GM18502 (cell line): Measurements from ENCODE around the gene EVA1B.

Experiments
- ATAC-seq: cut with Tn5 transposase; IDR thresholded peaks from one replicate; pipeline ENCODE4 v1.9.1; 2021; ENCODE audit warnings: mild to moderate bottlenecking; ENCODE audit not compliant: unreplicated experiment, poor library complexity

The EVA1B gene

DNA sequence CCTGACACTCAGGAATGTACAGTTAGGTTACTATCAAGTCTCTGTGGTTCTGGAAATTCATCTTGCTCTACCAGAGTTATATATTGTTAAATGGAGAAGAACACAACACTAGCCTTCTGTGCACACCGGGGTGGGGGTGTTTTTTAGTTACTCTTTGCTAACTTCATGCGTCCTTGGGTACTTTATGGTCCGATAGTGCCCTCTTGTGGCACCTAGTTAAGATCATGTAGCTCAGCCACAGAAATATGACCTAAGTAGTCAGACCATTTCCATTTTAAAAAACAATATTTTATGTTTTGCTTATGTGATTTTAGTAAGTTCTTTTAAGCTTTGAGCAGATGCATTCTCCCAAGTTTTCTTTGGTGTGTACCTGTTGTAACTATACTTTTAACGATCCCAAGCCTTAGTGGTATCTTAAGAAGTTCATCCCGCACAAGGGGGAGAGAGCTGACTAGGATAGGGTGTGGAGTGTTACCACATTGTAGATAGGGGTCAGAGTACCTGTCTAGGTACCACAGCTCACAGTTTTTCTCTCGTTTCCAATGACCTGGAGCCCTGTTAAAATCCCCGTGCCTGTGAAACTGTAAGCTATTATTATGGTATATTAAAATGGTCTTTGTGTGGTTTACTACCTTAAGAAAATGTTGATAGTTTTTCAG is 37.9 kb downstream of the EVA1B start:
- no peak for ATAC-seq

DNA sequence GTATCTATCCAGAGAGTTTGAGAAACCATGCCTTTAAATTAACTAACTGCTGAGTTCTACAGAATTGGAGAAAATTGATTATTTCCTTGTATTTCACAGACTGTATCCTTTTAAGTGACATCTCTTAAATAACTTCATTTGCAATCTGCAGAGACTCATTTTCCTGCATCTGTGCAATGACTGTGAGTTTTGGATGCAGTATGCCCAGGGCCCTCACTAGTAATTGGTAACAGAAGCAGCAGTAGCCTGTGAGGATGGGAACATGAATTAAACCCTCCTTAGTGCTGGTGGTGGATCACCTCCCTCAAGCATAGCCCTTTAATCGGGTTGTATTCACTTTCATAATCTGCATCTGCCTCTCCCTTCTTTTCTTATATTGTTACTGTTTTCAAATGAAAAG is 38.9 kb downstream of the EVA1B start:
- no peak for ATAC-seq

DNA sequence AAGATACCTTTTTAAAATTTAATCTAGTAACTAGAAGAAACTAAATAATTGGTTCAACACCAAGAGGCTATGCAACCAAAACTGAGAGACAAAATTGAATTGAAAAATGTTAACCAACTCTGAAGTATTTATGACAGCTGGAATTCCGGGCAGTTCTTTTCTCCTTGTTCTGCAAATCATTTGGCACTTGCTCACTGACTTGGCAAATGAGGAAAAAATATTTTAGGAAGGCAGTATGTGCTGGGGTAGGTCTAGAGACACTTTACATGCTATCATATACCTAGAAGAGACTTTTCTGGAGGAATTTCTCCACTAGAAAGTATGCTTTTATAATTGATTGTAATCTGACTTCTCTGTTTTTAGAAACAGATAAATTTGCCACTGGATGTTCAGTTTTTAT is 39.4 kb downstream of the EVA1B start:
- ATAC-seq: no peak

DNA sequence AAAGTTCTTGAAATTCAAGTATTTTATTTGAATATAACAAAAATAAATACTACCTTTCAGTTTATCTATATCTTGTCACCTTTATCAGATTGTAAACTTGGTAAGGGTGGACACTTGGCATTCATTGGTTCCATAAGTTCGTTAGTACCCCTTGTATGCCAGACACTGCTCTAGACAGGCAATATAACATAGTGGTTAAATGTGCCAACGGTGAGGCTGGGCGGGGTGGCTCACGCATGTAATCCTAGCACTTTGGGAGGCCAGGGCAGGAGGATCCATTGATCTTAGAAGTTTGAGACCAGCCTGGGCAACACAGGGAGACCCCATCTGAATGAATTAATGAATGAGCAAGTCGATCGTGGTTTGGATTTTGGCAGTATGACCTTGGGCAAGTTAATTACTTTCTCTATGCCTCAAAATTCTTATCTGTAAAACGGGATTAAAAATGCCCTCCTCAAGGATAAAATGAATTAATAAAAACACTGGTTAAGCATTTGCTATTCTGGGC is 43.6 kb downstream of the EVA1B start:
- ATAC-seq: no peak

DNA sequence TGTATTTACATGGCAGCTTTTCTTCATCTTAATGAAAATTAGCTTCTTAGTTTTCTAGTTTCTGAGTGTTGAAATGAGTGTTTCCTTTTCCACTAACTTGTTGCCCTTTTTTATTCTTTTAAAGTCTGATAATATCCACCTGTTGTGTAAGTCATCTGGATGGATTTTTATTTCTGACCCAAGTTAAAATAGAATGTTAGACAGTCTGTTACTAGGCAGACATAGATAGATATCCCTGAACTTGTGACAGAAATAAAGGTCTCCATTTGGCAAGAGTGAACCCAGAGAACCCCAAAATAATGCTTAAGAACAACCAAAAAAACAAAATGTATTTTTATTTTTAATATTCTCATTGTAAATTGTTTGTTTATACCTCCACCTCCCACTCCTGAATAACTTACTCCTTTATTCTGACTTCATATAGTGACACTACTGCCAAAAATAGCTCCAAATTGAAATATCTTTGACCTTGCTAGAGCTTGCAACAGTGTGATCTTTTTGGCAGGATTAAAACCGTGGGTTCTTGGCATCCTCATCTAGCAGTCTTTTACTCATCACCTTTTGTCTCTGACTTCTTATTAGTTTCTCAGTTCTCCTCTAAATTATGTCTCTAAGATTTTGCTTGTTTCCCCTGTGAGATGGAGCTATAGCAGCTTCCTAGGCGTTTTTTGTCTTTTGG is 44.2 kb downstream of the EVA1B start:
- no peak for ATAC-seq

DNA sequence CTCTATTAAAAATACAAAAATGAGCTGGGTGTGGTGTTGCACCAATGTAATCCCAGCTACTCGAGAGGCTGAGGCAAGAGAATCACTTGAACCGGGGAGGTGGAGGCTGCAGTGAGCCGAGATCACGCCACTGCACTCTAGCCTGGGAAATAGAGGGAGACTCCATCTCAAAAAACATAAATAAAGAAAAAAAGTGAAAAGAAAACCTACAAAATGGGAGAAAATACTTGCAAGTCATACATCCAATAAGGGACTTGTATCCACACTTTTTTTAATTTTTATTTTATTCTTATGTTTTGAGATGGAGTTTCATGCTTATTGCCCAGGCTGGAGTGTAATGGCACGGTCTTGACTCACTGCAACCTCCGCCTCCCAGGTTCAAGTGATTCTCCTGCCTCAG is 46.8 kb downstream of the EVA1B start:
- ATAC-seq: no peak

DNA sequence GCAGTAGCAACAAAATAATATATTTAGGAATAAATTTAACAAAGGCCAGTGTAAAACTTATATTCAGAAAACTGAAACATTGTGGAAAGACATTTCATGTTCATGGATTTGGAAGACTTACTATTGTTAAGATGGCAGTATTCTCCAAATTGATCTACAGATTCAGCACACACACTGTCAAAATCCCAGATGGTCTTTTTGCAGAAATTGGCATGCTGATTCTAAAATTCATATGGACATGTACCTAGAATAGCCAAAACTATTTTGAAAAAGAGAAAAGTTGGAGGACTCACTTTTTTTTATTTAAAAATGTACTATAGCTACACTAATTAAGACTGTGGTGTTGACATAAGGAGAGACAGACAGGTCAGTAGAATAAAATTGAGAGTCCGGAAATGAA is 49.2 kb downstream of the EVA1B start:
- no peak for ATAC-seq

DNA sequence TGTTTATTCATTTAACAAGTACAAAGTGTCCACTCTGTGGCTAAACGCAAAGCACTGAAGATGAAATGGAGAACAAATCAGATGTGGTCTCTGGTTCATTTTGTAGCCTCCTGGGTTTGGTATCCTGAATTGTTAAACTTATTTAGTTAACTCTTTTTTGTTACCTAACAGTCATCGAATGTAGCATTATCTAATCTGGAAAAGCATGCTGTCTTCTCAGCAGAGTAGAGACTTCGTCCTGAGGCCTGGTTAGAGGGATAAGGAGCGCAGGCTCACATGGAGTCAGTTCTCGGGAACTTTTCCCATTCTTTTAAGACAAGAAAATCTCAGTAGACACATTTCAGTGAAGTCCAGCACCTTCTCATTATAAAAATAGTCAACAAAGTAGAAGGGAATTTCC is 50.4 kb downstream of the EVA1B start:
- ATAC-seq: no peak
